ENCODE data around the gene SLC5A1.
"Not testable (repeated sequence)": the region's sequence is repeated elsewhere in the genome, so short reads cannot be mapped to it uniquely, and the experiment has no call there.

The SLC5A1 gene

GRCh38 chr22:32097881-32098499 is 54.9 kb downstream of the SLC5A1 start:
- DNase-seq = no peak

- no peak for DNase-seq
These were observed 57.6 kb downstream of the SLC5A1 start for GRCh38 chr22:32100711-32101110.

- no peak for DNase-seq
These were observed 60.7 kb downstream of the SLC5A1 start for GRCh38 chr22:32103658-32104315.

DNA sequence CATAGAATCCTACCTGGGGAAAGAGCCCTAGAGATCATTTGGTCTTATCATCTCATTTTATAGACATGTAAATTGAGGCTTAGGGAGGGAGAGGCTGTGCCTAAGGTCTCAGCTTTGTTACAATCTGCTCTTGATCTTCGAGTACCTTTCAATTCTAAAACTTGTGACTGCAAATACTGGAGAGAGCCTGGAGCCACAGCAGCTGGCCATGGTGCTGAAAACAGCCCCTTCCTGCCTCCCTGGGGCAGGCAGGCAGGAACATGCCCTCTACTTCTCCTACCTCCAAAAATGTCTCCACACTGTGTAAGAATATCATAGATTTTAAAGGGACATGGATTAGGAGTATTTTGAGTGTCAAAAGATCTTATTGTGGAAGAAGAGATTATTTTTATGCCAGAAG is 63.9 kb downstream of the SLC5A1 start:
- DNase-seq = peak; percentile 21

- DNase-seq = no peak
These were observed 69.3 kb downstream of the SLC5A1 start for GRCh38 chr22:32112380-32112779.

DNA sequence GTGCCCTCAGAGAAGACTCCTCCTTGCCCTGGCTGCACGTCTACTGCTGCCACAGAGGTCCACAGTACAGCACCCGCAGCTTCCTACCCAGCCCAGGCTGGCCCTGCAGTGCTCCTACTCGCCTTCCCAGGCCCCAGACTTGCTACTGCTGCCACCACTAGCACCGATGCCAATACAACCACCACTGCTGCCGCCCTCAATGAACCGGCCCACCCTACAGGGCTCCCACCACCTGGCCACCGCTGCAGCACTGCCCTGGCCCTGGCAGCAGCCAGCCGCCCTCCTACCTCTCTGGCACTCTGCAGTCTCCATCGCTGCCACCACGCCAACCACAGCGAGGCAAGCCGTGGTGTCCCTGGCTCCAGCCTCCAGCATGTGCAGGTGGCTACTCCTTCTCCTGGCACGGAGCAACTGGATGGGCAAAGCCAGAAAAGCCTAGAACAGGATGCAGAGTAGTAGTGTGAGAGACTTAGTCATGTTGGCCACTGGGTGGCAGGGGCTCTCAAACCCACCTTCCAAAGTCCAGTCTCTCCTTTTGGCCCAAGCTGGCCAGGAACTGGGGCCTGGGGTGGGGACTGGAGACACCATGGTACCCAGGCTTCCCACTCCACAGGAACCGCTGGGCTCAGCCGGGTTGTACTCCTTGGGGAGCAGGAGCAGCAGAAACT is 76.6 kb downstream of the SLC5A1 start:
- DNase-seq = no peak

DNA sequence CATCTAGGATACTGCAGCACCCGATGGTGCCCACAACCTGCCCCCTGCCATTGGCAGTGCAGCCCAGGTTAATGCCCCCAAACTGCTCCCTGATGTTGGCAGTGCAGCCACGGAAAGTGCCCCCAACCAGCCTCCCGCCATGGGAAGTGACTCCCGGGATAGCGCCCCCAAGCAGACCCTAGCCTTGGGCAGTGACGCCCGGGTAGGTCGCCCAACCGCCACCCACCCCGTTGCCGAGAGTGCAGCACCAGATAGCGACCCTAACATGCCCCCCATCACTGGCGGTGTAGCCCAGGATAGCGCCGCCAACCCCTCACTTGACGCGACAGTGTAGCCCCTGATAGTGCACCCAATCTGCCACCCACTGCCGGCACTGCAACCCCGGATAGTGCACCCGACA is 77.5 kb downstream of the SLC5A1 start:
- no peak for DNase-seq

GRCh38 chr22:32122899-32123298 is 79.8 kb downstream of the SLC5A1 start:
- no peak for DNase-seq

GRCh38 chr22:32123657-32124056 is 80.6 kb downstream of the SLC5A1 start:
- no peak for DNase-seq

DNA sequence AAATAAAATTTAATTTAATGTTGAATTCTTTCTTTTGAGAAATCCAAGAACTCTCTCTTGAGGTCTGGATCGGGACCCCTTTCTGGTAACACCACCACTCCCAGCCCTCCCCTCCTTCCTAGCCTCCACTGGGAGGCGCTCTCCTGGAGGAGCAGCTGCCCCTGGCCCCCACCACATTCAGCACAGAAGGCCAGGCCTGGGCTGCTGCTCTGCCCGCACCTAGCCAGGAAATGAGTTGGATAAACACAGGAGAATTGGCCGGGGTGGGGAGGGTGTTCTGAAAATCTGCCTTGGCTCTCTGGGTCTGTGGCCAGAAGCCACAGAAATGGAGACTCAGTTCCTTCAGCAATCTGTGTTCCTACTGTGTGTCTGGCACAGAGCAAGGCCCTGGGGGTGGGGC is 84.8 kb downstream of the SLC5A1 start:
- no peak for DNase-seq

GRCh38 chr22:32130464-32130863 is 87.4 kb downstream of the SLC5A1 start:
- DNase-seq = no peak

DNA sequence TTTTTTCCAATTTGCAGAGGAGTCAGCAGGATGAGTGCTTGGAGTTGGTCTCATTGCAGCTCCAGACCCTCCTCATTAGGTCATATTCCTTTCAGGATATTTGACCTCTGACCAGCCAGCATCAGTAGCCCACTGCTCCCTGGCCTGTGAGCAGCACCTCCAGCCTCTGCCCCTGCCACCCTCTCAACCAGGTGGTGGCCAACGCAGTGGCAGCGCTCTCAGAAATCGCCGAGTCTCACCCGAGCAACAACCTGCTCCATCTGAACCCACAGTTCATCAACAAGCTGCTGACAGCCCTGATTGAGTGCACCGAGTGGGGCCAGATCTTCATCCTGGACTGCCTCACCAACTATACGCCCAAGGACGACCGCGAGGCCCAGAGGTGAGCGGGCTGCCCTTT is 89.1 kb downstream of the SLC5A1 start:
- no peak for DNase-seq

DNA sequence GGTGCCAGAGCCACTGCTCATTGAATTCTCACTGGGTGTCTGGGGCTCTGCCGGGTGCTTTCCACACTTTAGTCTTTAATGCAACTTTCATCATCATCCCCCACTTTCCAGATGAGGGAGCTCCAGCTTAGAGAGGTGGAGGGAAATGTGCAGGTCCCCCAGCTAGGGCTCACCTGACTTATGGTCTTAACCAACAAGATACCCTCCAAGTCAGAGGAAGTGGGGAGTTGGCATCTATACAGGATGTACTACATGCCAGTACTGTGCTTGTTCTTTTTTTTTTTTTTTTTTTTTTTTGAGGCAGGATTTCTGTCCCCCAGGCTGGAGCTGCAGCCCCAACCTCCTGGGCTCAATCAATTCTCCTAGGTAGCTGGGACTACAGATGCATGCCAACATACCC is 89.7 kb downstream of the SLC5A1 start:
- no peak for DNase-seq

GRCh38 chr22:32134796-32135195 is 91.7 kb downstream of the SLC5A1 start:
- not testable (repeated sequence) for DNase-seq

GRCh38 chr22:32135958-32136357 is 92.9 kb downstream of the SLC5A1 start:
- not testable (repeated sequence) for DNase-seq

DNA sequence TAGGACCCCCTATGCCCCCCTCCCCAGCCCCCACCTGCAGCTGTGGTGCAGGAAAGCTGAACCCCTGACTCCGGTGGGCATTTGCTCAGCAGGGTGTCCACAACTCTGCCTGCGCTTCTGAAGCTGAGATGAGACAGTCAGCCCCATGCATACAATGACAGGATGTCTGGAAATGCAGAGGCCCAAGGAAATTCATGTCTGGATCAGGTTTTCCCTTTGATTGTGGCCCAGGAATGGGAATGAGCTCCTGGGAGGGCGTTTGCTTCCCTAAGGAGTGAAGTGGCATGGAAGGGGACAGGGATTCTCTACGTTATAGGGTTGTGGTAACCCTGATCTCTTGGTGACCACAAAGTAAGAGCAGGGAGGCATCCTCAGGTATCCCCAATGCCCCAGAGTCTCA is 93.8 kb downstream of the SLC5A1 start:
- DNase-seq = not testable (repeated sequence)

- DNase-seq = peak; percentile 25
These were observed 94.8 kb downstream of the SLC5A1 start for GRCh38 chr22:32137731-32138324.

DNA sequence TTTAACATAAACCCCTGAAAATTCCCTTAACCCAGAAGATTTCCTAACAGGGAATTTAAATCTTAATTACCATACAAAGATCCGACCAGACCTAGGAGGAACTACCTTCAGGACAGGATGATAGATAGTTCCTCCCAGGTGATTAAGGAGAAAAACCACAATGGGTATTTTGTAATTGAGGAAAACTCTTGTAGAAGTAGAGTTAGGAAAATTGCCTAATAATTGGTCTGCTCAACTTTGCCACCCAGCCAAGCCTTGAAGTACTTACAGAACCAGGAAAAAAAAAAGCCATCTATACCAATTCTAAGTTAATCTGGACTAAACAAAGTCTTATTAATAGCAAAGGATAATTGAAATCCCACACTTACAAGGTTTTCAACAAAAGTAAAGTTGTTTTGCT is 95.5 kb downstream of the SLC5A1 start:
- DNase-seq = not testable (repeated sequence)

- not testable (repeated sequence) for DNase-seq
These were observed 97.6 kb downstream of the SLC5A1 start for GRCh38 chr22:32140688-32141087.

DNA sequence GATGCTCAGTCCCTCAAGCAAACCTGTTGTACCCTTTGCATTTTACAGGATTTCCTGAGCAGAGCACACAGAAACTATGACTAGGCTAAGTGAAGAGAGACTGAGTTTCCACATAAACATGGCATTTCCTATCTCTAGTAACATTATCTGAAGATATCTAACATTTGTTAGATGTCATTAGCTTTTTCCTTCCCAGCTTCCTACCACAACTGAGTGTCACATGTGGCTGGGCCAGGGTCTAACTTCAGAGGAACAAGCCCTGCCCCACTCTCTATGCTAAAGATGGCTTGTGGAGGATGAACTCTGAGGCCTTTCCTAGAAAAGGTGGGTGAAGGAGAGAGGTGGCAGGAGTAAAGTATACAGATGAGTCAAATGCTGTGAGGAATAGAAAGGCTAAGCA is 99.5 kb downstream of the SLC5A1 start:
- no peak for DNase-seq

DNA sequence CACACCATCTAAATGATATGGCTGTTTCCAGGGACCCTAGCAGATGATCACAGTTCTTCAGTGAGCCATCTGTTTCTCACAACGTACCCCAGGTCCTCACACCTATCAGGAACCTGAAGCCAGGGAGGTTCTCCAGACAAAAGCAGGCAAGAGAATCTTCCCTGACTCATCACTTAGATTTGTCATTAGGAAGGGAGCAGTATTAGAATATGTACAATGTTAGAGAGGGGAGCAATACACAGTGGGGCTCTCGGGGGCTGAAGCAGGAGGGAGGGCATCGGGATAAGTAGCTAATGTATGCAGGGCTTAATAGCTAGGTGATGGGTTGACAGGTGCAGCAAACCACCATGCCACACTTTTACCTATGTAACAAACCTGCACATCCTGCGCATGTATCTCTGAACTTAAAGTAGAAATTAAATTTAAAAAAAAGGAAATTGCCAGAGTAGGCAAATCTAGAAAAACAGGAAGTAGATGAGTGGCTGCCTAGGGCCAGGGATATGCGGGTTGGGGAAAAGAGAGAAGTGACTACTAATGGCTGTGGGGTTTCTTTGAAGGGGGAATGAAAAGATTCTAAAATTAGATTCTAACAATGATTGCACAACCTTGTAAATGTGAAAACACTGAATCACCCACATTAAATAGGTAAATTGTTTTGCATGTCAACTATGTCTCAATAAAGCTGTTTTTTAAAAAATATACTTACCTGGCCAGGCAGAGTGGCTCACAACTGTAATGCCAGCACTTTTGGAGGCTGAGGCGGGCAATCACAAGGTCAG is 101.6 kb downstream of the SLC5A1 start:
- peak; percentile 6 for DNase-seq

- DNase-seq = not testable (repeated sequence)
These were observed 104.1 kb downstream of the SLC5A1 start for GRCh38 chr22:32147128-32147527.

DNA sequence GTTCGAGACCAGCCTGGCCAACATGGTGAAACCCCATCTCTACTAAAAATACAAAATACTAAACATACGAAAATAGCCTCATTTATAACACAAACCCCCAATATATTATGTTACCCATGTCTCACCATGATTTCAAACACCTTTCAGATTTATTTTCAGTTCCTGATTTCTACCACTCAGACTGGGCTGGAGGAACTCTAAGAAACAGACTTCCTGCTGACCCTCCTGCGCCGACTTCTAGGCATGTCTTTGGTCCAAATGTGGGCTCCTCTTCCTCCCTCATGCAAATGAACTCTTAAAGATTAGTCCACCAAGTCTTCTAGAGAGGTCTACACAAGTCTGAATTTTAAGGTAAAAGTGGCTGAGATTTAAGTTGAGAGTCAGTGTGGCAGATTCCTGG is 105.3 kb downstream of the SLC5A1 start:
- DNase-seq = not testable (repeated sequence)

Measured in hematopoietic multipotent progenitor cell treated with erythropoietin and hydrocortisone succinate and interleukin-3 and kit ligand, for 8 days (in vitro differentiated cells).